Astrocyte (in vitro differentiated cells and primary cell): ENCODE results near the gene PLEKHG1. TPM values are rescaled to one million over a fixed set of nuclear protein-coding genes. Genes with fewer than 3 reads are reported as not detected.

ENCODE experiments used
- DNase-seq: peaks from one replicate; pipeline ENCODE4 v3.0.0-alpha.2; 2010; ENCODE audit warnings: low read depth
- FAIRE-seq: peaks from 2 replicates; lab custom pipeline; 2011; peaks lifted over from hg19 to GRCh38; lab: Jason Lieb, UNC
- H2AFZ ChIP-seq: 2 replicates; pipeline ENCODE4 v1.6.0; 2012; ENCODE audit warnings: low read depth, low read length, inconsistent platforms
- H3K27ac ChIP-seq: 2 replicates; pipeline ENCODE4 v1.5.1; 2011; ENCODE audit warnings: low read depth, low read length, inconsistent platforms
- H3K27me3 ChIP-seq: 2 replicates; pipeline ENCODE4 v1.6.0; 2011; ENCODE audit warnings: low read length, inconsistent platforms; ENCODE audit not compliant: insufficient read depth
- H3K36me3 ChIP-seq: 2 replicates; pipeline ENCODE4 v1.5.1; 2011; ENCODE audit warnings: low read length, inconsistent platforms; ENCODE audit not compliant: insufficient read depth
- H3K4me1 ChIP-seq: 2 replicates; pipeline ENCODE4 v1.5.1; 2011; ENCODE audit warnings: low read length, inconsistent platforms; ENCODE audit not compliant: insufficient read depth
- H3K4me2 ChIP-seq: 2 replicates; pipeline ENCODE4 v1.6.0; 2012; ENCODE audit warnings: low read length, inconsistent platforms
- H3K4me3 ChIP-seq: 2 replicates; pipeline ENCODE4 v1.5.1; 2011; ENCODE audit warnings: low read depth, mild to moderate bottlenecking, low read length, inconsistent platforms; ENCODE audit not compliant: insufficient read depth
- H3K79me2 ChIP-seq: 2 replicates; pipeline ENCODE4 v1.6.0; 2012; ENCODE audit warnings: mild to moderate bottlenecking, low read length, inconsistent platforms; ENCODE audit not compliant: insufficient read depth
- H3K9ac ChIP-seq: 2 replicates; pipeline ENCODE4 v1.6.0; 2012; ENCODE audit warnings: mild to moderate bottlenecking, low read length, inconsistent platforms
- H3K9me3 ChIP-seq: 2 replicates; pipeline ENCODE4 v1.5.1; 2012; ENCODE audit warnings: low read depth, mild to moderate bottlenecking, low read length, inconsistent platforms; ENCODE audit not compliant: insufficient read depth
- H4K20me1 ChIP-seq: 2 replicates; pipeline ENCODE4 v1.6.0; 2012; ENCODE audit warnings: low read length, inconsistent platforms; ENCODE audit not compliant: insufficient read depth
- H3K27ac Mint-ChIP-seq: one replicate; pipeline ENCODE4 v1.8.0; 2021; ENCODE audit warnings: mild to moderate bottlenecking, mixed read lengths; ENCODE audit not compliant: unreplicated experiment
- H3K27me3 Mint-ChIP-seq: one replicate; pipeline ENCODE4 v1.8.0; 2021; ENCODE audit warnings: low read depth, mixed read lengths; ENCODE audit not compliant: unreplicated experiment
- H3K36me3 Mint-ChIP-seq: one replicate; pipeline ENCODE4 v1.8.0; 2021; ENCODE audit warnings: low read depth, mixed read lengths; ENCODE audit not compliant: unreplicated experiment
- H3K4me1 Mint-ChIP-seq: one replicate; pipeline ENCODE4 v1.8.0; 2021; ENCODE audit warnings: low read depth, mixed read lengths; ENCODE audit not compliant: unreplicated experiment
- H3K4me3 Mint-ChIP-seq: one replicate; pipeline ENCODE4 v1.8.0; 2021; ENCODE audit warnings: mild to moderate bottlenecking, moderate library complexity, mixed read lengths; ENCODE audit not compliant: unreplicated experiment
- H3K9me3 Mint-ChIP-seq: one replicate; pipeline ENCODE4 v1.8.0; 2021; ENCODE audit warnings: mild to moderate bottlenecking, mixed read lengths; ENCODE audit not compliant: unreplicated experiment
- CTCF ChIP-seq: IDR thresholded peaks from 2 replicates; pipeline ENCODE4 v1.5.1; 2011; ENCODE audit warnings: low read depth, mild to moderate bottlenecking, inconsistent platforms, low read length, moderate library complexity; ENCODE audit not compliant: insufficient read depth
- EZH2 ChIP-seq: IDR thresholded peaks from 2 replicates; pipeline ENCODE4 v1.6.1; 2012; ENCODE audit warnings: mild to moderate bottlenecking, low read length, inconsistent platforms; ENCODE audit not compliant: insufficient read depth
- total RNA-seq: library from RNA; stranded (reverse); gene quantifications from 2 replicates; pipeline ENCODE4 v1.2.1, GENCODE V29; 2021

Gene PLEKHG1
- total RNA-seq, 1 donor from 2014 or later, result 12.1 TPM

- H3K27ac ChIP-seq, result no peak overlapping the region
- no peak overlapping the region for H3K4me3 Mint-ChIP-seq
- H3K79me2 ChIP-seq, result peaks cover 27% of the 10 kb centered on the region
- peaks cover 3% of the 10 kb centered on the region for H3K9me3 Mint-ChIP-seq
- no peaks in the 10 kb centered on the region for H3K36me3 Mint-ChIP-seq
- H3K4me2 ChIP-seq, result no peak overlapping the region
- no peak for FAIRE-seq
- peaks cover 18% of the 10 kb centered on the region for H3K27me3 Mint-ChIP-seq
- no peak overlapping the region for H2AFZ ChIP-seq
- no peak overlapping the region for H3K27ac Mint-ChIP-seq
- no peak for DNase-seq
- no peak for TF ChIP-seq EZH2
- no peak for TF ChIP-seq CTCF
- H3K27me3 ChIP-seq, result peaks cover 5% of the 10 kb centered on the region
- H3K36me3 ChIP-seq, result no peaks in the 10 kb centered on the region
- peaks cover 6% of the 10 kb centered on the region for H3K4me1 Mint-ChIP-seq
- no peaks in the 10 kb centered on the region for H3K4me1 ChIP-seq
- no peak overlapping the region for H3K9ac ChIP-seq
- H4K20me1 ChIP-seq, result peaks cover 12% of the 10 kb centered on the region
- no peaks in the 10 kb centered on the region for H3K9me3 ChIP-seq
- H3K4me3 ChIP-seq, result no peak overlapping the region
Measured at GRCh38 chr6:150606168-150606591, 6.5 kb downstream of the PLEKHG1 start.

DNA sequence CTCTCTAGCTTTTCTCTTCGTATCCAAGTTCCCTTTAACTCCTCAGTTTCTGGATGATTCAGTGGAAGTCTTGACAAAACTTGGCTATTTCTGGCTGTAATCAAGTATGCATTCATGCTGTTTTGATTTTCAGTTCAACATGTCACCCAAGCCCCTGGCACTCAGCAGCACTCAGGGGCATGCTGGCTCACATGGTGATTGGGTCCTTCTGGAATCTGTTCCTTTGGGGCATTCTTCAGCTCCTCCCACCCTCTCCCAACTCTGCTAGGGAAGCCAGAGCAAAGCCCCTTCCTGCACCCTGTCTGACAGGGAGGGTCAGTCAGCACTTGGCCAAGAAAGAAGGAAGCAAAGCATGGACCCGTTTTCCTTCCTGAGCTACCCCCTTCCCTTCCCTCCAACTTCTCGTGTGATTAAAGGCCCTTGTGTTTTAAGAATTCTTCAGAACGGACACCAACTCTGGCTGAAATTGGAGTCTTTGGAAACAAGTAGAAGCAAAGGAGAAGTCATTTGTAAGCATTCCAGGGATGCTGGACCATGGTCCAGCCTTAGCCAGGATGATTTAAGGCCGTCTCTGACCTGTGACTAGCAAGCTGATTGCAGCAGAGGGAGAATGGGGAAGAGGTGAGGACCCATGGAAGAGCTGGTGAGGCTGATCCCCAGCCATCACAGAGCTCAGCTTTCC is 7.1 kb downstream of the PLEKHG1 start:
- peaks cover 14% of the 10 kb centered on the region for H3K27me3 Mint-ChIP-seq
- no peak overlapping the region for H3K27ac Mint-ChIP-seq
- H3K4me1 Mint-ChIP-seq, result peaks cover 6% of the 10 kb centered on the region

More for the DNA sequence above, 7.1 kb downstream of the PLEKHG1 start:
- FAIRE-seq (no peak), DNase-seq (no peak)
- TF ChIP-seq CTCF, result no peak
- TF ChIP-seq EZH2, result no peak
- Histone ChIP-seq H3K4me2 (no peak overlapping the region), H4K20me1 (peaks cover 7% of the 10 kb centered on the region), H3K36me3 (no peaks in the 10 kb centered on the region), H3K9me3 (no peaks in the 10 kb centered on the region), H2AFZ (no peak overlapping the region), H3K9ac (no peak overlapping the region), H3K4me1 (no peaks in the 10 kb centered on the region), H3K79me2 (peaks cover 22% of the 10 kb centered on the region), H3K27me3 (peaks cover 5% of the 10 kb centered on the region), H3K4me3 (no peak overlapping the region), H3K27ac (no peak overlapping the region)
- Mint-ChIP-seq H3K4me3 (no peak overlapping the region), H3K9me3 (peaks cover 3% of the 10 kb centered on the region), H3K36me3 (no peaks in the 10 kb centered on the region)
